ENCODE measurements around the gene ANAPC15.

ANAPC15 gene

DNA sequence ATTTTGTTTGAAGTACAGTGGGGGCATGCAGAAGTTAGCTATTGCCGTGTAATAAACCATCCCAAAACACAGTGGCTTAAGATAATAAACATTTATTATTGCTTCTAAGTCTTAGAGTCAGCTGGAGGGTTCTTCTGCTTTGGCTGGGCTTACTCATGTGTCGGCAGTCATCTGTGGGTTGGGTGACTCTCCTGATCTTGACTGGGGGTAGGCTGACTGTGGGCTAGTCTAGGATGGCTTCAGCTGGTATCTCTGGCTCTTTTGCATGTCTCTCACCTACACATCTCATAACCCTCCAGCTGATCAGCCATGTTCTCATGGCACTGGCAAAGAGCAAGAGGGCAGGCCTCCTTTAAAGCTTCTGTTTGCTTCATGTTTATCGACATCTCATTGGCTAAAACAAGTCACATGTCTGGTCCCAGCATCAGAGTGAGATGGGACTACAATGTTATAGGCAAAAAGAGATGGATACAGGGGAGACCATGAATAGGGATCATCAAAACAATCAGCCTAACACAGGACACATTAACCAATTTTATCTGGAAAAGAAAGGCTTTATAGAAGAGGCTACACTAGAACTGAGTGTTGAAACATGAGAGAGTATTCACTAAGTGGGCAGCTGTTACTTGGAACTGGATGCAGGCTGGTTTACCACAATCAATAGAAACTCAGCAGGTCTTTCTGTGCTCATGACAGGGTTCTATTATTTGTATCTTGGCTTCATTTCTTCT is 26.7 kb downstream of the ANAPC15 start:
- DNase-seq (ENCODE audit: low read depth in 1 of 2, low spot score in 1 of 2) = no peak

GRCh38 chr11:72084965-72085364 is 27.5 kb downstream of the ANAPC15 start:
- no peak for DNase-seq (ENCODE audit: low read depth in 1 of 2, low spot score in 1 of 2)

GRCh38 chr11:72084076-72084475 is 28.4 kb downstream of the ANAPC15 start:
- DNase-seq (ENCODE audit: low read depth in 1 of 2, low spot score in 1 of 2) = no peak

DNA sequence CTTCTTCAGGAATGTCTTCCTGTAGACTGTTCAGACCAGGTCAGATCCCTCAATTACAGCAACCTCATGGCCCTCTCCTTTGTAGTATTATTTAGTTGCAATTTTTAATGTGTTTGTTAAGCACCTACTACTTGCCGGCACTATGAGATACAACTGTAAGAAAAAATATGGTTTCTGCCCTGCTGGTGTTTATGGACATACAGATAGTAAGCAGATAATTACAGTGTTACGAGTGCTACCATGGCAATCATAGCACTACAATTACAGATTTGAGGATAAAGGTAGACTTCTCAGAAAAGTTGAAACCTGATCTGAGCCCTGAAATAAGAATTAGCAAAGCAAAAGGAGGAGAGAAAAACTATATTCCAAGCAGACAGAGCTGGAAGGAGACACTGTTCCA is 29.1 kb downstream of the ANAPC15 start:
- no peak for DNase-seq (ENCODE audit: low read depth in 1 of 2, low spot score in 1 of 2)

DNA sequence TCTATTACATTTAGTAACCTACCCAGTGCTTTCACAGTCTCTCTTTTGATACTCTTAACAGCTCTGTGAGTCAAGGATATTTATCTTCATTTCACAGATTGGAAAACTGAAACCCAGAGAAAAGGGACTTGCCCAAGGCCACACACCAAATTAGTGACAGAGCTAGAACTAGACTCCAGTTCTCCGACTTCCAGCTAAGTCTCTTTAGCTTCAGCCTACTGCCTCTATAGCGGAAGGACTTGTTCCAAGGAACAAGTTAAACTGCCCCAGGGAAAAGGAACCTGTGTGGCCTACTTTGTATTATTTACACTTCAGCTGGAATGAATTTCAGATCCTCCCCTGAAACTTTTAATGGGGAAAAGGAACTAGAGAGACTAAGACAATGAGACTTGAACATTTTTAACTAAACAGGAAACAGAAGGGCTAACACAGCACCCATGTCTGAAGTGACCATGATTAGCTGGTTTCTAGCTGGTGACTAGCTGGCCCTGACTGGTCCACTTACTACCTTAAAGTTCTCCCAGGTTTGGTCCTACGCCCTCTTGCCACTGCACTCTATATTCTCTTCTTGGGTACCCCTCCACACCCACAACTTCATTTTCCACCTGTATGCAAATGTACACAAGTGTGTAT is 30.6 kb downstream of the ANAPC15 start:
- DNase-seq (ENCODE audit: low read depth in 1 of 2, low spot score in 1 of 2) = no peak

GRCh38 chr11:72081184-72081644 is 31.3 kb downstream of the ANAPC15 start:
- DNase-seq (ENCODE audit: low read depth in 1 of 2, low spot score in 1 of 2) = no peak

DNA sequence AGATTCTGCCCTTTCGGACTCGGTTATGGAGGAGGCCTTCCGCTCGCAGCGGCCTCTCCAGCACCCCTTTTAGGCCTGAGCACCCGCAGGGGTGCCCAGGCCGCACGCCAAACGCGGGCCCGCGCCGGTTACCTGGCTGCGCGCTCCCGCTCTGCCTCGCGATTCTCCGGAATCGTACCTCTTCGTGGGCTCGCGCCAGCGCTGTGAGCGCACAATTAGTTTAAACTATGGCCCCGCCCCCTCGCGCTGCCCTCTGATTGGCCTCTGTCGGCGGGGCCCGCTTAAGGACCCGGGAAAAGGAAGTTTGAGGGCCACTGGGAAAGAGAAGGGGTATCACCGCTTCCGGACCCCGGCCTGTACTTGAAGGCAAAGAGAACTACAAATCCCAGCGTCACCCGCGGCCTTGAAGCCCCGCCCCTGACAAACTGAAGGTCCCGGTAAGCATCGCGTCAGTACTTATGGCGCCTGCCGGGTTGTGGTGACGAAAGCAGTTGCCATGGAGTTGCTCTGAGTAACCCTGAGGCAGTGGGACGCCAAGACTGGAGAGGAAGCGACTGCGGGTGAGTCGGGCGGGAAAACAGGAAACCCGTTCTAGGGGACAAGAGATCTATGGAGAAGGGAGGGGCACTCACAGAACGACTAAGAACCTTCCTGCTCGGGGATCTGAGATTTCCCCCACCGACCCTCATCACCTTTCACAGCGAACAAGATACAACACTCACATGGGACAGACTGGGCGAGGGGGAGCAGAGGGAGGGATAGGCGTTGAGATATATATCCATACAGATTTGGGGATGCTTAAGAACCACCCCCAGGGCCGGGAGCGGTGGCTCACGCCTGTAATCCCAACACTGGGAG is 31.9 kb downstream of the ANAPC15 start, which contains the start of the genes LRRC51 and NUMA1:
Gene LRRC51, plus strand, starts transcription at position 525 of the 858 bp plus-strand sequence. CDS start 8,234 bp downstream, outside the sequence.
Gene NUMA1, minus strand, starts transcription at position 217 of the 858 bp plus-strand sequence. CDS start 44,599 bp downstream, outside the sequence.
- peak; percentile 96 to 99 for DNase-seq (ENCODE audit: low read depth in 1 of 2, low spot score in 1 of 2)

- DNase-seq (ENCODE audit: low read depth in 1 of 2, low spot score in 1 of 2) = no peak
Measured at GRCh38 chr11:72079819-72080325, 32.6 kb downstream of the ANAPC15 start.

- DNase-seq (ENCODE audit: low read depth in 1 of 2, low spot score in 1 of 2) = no peak
Measured at GRCh38 chr11:72078477-72078876, 34.0 kb downstream of the ANAPC15 start.

GRCh38 chr11:72075756-72076155 is 36.7 kb downstream of the ANAPC15 start:
- no peak for DNase-seq (ENCODE audit: low read depth in 1 of 2, low spot score in 1 of 2)

DNA sequence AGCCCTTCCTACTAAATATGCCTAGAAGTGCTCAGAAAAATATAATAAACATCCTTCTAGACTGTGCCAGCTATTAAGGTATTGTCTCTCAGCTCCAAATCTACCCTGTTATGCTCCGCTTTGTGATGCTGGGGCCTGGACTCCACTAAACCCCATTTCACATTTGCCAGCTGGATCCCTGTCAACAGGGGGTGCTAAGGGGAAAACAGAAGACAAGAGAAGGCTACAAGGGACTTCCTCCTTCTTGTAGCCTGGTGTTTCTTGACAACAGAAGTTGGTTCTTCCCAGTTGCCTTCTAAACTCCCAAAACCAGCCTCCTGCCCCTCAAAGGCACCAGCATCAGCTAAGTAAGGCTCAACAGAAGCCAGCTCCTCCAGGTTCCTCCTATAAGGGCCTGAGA is 37.4 kb downstream of the ANAPC15 start:
- DNase-seq (ENCODE audit: low read depth in 1 of 2, low spot score in 1 of 2) = no peak

- DNase-seq (ENCODE audit: low read depth in 1 of 2, low spot score in 1 of 2) = no peak
Measured at GRCh38 chr11:72072348-72072747, 40.1 kb downstream of the ANAPC15 start.

DNA sequence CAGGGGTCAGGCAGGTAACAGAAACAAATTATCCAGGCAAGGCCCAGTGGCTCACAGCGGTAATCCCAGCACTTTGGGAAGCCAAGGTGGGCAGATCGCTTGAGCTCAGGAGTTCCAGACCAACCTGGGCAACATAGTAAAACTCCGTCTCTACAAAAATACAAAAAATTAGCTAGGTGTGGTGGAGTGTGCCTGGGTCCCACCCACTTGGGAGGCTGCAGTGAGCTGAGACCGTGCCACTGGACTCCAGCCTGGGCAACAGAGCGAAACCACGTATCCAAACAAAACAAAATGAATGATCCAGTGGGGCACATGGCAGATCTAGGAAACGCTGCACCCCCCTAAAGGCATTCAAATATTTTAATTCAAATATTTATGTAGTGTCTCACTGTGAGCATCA is 42.0 kb downstream of the ANAPC15 start:
- no peak for DNase-seq (ENCODE audit: low read depth in 1 of 2, low spot score in 1 of 2)

- DNase-seq (ENCODE audit: low read depth in 1 of 2, low spot score in 1 of 2) = no peak
Measured at GRCh38 chr11:72069787-72070251, 42.7 kb downstream of the ANAPC15 start.

- no peak for DNase-seq (ENCODE audit: low read depth in 1 of 2, low spot score in 1 of 2)
Measured at GRCh38 chr11:72069200-72069599, 43.3 kb downstream of the ANAPC15 start.

DNA sequence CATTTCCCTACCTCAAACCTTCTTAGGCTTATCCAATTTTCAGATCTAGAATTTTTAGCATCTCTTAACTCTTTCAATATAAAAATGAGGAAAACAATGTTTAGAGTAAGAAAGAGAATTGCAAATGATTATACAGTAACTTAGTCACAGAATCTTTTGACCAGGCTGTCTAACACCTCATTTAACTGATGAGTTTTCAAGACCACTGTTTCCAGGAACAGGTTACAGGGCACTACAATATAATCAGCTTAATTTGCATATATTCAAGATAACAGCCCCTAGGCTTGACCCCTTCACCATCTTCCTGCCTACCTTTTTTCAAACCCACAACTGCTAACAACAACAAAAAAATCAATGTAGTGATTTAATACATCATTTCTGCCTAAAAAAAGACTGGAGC is 44.8 kb downstream of the ANAPC15 start:
- no peak for DNase-seq (ENCODE audit: low read depth in 1 of 2, low spot score in 1 of 2)

DNA sequence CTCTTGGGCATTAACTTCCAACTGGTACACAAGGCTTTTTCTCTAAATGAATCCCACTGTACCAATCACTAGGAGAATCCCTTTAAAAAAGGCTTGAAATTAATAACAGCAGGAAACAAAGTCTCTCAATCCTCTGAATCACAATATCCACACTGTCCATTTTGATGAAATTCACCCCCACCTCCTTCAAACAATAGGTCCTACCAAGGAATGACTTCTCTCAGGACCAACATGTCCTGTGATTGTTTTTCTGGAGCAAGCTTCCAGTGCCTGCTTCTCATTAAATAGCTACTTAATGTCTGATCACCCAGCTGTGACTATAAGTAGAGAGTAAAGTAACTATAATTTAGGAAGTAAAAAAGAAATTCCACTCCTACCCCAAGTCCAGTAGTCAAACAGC is 45.2 kb downstream of the ANAPC15 start:
- DNase-seq (ENCODE audit: low read depth in 1 of 2, low spot score in 1 of 2) = no peak

DNA sequence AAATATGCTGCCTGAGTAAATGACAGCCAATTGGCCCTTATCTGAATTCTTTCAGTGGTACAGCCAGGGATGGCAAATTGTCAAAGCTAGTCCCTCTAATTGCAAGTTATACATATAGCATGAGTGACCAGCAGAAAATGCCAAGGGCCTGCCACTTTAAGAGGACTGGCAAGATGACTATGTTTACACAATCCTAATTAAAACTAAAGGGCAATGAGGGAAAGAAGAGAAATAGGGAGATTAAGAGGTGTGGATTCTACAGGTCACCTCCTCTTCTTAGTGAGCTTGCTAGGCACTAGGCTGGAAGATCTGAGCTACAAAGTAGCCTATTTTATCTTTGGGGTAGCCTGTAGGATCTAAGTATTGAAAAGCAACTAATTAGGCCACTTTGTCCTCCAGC is 45.6 kb downstream of the ANAPC15 start:
- DNase-seq (ENCODE audit: low read depth in 1 of 2, low spot score in 1 of 2) = no peak

GRCh38 chr11:72061739-72062396 is 50.6 kb downstream of the ANAPC15 start:
- no peak for DNase-seq (ENCODE audit: low read depth in 1 of 2, low spot score in 1 of 2)
